ENCODE results near the gene STK39.

STK39 gene

GRCh38 chr2:168203762-168204693, 43.4 kb downstream of the STK39 start:
- DNase-seq, result no peak

DNA sequence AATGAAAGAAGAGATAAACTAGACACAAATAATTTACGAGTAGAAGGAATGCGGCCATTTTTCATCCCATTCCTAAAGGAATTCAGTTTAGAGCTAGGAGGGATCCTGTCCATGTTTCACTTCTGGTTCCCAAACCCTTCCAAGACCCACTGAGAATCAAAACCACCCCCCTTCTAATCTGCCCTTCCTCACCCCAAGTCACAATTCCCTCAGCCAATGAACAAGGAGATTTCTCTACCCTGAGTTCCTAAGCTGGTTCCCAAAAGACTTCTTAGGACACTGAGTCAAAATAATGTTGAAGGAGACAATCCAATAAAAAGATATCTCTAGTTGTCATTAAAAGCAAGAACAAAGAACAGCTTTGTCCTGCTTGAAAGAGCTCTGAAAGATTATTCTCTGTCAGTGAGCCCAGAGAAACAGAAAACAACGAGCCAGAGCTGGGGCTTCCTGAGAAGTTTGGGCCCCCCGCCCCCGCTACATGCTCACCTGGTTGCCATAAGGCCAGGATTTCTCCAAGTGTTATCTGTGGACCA, 45.7 kb downstream of the STK39 start:
- no peak for DNase-seq

DNA sequence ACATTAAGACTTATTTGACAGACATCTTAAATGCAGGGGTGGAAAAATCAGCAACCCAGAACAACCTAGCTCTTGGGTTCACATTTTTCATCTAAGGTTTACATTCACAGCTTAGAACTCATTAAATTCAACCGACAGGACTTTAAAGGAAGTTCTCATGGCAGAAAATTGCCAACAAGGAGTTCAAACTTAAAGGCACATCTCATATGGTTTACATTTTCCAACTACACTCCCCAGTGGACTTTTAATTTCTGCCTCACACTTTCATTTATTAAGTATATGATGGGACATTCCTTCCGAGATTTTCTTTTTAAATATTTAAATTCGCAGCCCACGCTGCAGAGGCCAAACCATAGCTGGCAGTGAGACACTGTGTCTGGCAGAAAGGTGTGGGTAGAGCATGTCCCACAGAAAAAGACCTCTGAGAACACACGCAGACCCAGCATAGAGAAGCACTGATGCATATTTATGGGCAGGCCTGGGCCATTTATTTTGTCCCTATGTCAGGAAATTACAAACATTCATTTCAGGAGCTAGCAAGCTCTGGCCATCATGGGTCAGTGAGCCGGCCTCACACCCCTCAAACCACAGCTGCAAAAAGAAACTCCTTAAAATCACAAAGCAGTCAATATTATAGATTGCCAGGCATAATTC, 46.3 kb downstream of the STK39 start:
- no peak for DNase-seq

DNA sequence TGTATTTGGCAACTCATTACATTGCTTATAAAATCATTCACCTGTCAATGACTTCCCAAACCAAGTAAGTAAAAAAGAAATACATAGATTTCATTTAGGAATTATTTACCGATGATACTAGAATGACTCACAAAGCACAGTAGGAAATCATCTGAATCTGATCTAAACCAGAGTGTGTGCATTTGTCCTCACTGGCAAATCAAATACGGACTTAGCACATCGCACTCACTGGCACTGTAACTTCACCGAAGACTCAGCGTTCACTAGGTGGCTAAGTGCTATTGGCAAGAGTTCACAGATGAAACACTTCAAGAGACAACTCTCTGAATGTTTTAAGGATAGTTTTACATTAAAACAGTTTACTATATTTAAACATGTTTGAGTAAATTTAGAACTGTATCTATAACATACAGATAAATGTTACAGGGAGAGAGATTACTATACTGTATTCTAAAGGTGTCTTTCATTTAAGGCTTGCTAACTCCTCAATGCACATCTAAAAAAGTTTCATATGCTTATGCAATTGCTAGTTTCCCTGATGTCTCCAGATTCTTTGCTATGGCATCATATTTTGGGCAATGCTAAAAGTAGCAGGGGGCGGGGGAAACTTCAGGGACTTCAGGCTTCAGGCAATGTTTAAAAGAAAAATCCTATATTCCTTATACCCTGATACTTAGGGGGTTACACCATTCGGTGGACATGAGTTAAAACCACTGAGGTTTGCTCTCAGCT, 48.8 kb downstream of the STK39 start:
- no peak for DNase-seq

GRCh38 chr2:168196764-168197180, 50.6 kb downstream of the STK39 start:
- DNase-seq, result no peak

DNA sequence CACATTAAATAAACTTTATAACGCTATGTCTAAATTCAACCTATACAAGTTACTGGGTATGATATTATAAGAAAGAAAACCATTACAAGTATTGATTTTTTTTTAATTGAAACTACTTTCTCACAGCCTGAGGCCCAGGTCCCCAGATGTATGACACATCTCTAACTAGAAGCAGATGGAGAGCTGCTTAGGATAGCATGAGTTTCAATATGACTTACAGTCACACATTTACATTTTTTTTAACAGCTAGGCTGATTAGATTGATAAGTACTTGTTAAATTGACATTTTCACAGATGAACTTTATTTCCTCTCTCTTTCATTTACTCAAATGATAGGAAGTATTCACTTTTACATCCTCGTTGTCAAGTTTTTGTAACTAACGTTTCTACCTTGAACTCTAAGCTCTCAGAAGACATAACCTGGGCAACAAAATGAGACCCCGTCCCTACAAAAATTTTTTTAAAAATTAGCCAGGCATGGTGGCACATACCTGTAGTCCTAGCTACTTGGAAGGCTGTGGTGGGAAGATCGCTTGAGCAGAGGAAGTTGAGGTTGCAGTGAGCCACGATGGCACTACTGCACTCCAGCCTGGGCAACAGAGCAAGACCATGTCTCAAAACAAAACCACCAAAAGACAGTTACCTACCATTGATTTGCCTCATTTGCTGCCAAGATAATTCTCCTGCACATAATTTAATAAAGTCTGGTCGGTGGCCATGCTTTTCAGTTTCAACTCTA, 52.4 kb downstream of the STK39 start:
- DNase-seq, result no peak

DNA sequence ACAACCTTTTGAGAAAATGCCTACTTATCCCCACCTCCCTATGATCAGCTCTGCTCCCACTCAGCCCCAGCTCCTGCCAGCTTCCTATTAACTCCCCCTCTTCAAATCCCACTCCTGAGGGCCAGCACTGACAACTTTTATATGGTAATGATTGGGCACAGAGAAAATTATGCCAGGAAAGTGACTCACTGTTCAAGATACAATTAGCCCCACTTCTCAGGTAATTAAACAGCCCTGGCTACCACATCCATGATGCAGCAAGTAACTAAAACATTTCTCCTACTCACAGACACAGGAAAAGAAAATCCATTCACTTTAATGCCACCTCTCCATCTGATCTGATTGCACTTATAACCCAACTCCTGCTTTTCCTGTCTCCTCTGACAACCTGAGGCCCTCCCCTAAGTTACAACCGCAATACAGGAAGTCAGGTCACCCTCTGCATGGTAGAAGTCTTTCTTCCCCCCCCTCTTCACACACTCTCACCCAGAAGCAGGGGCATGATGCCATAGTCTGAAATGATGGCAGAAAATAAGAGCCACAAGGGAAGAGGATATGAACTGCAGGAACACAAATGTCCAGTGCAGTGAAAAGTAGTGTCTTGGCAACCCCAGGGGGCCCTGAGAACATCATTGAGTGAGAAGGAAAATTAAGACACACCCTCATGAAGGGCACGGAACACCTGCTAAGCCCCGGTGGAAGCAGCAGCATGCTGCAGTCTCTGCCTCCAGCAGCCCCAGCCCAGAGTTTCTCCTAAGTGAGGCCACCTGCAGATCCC, 54.4 kb downstream of the STK39 start:
- peak; percentile 51 for DNase-seq

DNA sequence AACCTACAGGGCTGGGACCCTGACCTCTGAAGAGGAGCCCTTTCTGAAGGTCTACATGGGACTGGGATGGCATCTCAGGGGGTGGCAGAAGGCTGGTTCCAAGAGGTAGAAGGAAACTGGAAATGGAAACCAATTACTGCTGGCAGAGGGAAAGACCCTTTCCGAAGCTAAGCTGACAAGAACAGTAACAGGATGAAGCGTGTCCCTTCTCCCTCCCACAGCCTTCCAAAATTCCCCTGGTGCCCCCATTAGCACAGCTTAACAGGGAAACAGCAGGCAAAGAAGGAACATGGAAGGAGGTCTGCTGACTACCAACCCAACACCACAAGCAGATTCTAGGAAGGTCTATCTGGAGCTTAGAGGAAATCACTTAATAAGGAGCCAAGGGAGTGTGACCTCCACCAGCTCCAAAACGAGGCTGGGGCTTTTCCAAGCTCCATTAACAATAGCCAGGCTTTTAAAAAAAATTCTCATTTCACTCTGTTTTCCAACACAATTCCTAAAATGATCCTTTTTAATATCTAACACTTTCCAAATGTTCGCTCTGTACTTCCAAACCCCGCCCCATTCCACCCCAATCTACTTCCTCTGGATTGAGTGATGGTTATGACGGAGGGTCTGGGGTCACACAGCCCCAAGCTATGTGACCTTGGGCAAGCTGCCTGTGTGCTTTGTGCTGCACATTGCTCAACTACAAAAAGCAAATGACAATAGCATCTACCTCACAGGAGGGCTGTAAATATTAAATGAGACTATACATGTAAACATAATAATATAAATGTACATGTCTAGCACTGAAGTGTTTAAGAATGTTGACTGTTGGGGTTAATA, 55.2 kb downstream of the STK39 start:
- no peak for DNase-seq

DNA sequence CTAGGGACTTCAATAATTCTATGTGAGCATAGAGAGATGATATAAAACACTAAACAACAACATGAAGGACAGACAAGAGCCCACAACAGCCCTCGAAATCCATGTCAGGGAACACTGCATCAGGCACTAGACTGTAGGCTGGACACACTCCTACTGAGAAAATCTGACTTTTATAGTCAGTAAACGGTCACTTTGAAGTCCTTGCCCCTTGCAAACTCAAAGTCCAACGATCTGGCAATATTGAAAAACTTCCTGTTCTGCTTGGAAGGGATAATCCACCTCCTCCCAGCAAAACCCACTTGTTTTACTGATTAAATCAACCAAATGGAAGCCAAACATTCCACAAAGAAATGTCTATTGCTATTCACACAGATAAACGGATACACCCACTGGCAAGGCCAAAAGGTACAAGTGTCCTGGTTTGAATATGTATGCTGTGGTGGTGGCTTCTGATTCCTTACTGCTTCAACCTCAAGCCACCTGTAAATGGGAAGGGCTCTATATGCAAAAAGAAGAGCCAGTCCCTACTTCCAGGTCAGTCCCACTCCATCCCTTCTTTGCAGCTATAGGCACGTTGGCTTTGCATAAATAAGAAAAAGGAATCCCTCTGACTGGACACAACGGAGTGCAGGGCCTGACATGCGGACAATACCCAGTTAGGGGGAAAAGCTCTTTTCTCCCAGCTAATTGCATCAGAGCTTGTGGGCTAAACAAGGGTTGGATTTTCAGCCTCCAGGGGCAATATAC, 56.6 kb downstream of the STK39 start:
- no peak for DNase-seq

DNA sequence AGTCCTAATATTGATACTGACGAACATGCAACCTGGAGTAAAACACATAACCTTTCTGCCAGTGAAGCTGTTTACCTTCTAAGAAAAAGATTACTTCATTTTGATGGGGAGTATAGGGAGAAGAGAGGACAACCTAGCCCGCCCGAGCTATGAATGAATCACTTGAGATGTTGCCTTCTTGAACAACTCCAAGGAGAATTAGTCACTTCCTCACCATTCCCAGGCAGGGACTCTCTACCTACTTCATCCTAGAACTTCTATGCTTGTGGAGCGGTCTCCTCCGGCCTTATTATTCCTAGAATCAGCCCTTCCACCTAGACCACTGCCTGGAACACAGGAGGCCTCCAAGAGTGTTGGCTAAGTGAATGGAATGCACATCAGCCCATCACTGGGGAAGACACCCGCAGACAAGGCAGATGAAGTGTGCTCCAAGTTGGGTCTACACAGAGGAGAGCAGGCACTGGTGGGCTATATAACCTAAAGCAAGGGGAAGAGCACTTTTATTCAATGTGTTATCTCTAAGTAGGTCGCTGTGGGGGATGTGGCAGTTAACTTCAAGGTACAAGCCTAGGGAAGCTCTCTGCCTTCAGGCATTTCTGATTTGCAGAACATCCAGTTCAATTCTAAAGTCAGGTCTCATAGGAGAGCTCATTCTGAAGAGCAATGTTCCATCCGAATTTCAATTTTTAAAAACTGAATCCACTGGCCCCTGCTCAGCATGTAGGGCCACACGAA, 57.4 kb downstream of the STK39 start:
- DNase-seq, result no peak

- no peak for DNase-seq
Observed at GRCh38 chr2:168188002-168188401, 59.4 kb downstream of the STK39 start.

GRCh38 chr2:168186452-168186851, 60.9 kb downstream of the STK39 start:
- DNase-seq, result no peak

DNA sequence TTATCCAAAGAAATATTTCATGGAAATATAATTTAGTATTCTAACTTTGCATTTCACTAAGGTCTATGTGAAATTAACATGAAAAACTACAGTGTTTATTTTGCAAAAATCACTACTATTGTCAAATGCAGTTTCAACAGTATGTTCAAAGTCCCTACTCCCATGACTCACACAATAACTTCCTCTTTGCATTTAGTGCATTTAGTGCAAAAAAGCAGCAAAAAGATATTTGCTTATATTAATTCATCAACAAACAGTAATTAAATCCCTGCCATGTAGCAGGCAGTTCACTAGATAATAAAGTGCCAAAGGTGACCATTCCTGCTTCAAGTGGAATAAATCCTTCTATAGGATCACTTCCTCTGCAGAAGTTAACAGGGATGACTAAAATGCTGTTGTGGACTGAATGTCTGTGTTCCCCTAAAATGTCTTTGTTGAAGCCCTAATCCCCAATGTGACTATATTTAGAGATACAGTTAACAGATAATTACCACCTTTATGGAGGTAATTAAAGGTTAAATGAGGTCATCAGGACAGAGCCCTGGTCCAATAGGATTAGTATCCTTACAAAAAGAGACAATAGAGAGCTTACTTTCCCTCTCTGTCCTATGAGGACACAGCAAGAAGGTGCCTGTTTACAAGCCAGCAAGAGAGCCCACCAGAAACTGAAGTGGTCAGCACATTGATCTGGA, 61.7 kb downstream of the STK39 start:
- DNase-seq, result no peak

GRCh38 chr2:168184681-168185513, 62.5 kb downstream of the STK39 start:
- DNase-seq, result no peak

DNA sequence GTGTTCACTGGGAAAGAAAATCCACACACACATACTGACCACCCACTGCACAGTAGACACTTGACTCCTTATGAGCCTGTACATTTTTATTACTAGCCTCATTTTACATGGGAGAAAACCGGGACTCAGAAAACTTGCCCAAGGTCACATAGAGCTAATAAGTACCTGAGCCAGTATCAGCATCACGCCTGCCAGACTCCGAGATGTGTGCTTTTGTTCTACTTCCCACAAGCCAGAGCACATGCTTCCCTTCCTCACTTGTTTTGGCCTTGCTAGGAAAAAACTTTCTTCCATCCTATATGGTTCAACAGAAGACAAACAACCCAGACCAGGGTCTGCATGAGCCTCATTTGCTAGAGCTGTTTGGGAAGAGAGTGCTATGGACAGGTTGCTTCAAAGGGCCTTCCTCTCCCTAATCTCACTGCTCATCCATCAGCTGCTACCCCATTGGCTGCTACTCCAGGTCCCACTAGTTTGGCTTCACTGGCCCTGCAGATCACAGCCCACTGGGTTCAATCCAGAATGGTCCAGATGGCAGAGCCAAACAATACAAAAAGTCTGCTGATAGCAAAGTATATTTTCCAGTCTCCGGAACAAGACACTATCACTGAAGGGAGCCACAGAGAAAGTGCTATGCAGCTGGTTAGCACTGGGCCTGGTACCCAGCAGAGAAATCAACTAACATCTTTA, 63.9 kb downstream of the STK39 start:
- no peak for DNase-seq

- no peak for DNase-seq
Observed at GRCh38 chr2:168182550-168183249, 64.7 kb downstream of the STK39 start.

Measured in DMS79 (cell line).